Brain microvascular endothelial cell (primary cell): Measurements from ENCODE around the gene GALNT15.

Experiments used
- DNase-seq: peaks from one replicate; pipeline ENCODE4 v3.0.0-alpha.2; 2020
- H3K27ac ChIP-seq: fragments of 250-450 bp; sonication (Bioruptor Pico); 2 replicates; pipeline ENCODE4 v1.5.1; 2020; ENCODE audit warnings: mild to moderate bottlenecking, moderate library complexity
- H3K27me3 ChIP-seq: fragments of 250-450 bp; sonication (Bioruptor Pico); replicated peaks from 2 replicates; pipeline ENCODE4 v1.5.1; 2020; ENCODE audit warnings: mild to moderate bottlenecking
- H3K36me3 ChIP-seq: fragments of 250-450 bp; sonication (Bioruptor Pico); replicated peaks from 2 replicates; pipeline ENCODE4 v1.5.1; 2020; ENCODE audit warnings: mild to moderate bottlenecking
- H3K4me3 ChIP-seq: 2 replicates; pipeline ENCODE4 v1.5.1; 2011; ENCODE audit warnings: low read depth, mild to moderate bottlenecking, control low read depth, low read length, moderate library complexity
- in situ Hi-C: cut with HindIII; loops from 2 replicates; pipeline ENCODE4 v1.10.0; 2017; ENCODE audit warnings: low sequenced_read_pairs, low pct_ligation_motif_present
- TF ChIP-seq, protein P1 (sequence below): IDR thresholded peaks from 2 replicates; pipeline ENCODE4 v1.5.1; 2011; ENCODE audit warnings: low read depth, mild to moderate bottlenecking, moderate library complexity, low read length, control low read depth, inconsistent platforms; ENCODE audit errors: missing control alignments

The GALNT15 gene

DNA sequence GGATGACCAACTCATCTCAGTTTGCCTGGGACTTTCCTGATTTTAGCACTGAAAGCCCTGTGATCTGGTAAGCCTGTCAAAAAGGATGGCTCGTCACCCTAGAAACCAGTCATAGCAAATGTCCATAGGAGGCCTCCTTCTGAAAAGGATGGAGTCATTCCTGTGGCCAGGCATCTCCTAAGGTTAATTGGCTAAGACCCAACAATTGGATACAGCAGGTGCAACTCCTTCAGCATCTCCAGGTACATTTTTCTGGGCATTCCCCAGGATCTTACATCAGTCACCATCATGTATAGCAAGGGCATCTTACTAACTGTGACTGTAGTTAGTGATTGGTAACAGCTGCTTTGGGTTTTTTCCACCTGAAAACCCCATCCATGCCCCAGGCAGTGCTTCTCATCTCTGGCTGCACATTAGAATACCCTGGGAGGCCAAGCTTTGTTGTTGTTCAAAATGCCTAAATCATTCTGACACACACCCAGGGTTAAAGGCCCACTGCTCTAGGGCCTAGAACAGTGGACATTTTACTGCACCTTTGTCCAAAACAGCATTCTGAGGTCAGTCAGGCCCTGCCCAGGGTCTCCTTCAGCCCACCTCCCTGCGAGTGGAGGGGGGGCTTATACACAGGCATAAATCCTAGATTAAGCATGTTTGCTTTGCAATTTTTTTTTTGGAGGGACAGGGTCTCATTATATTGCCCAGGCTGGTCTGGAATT lies 28.3 kb upstream of the GALNT15 start:
- Histone ChIP-seq H3K4me3 (no peak overlapping the region), H3K27me3 (no peaks in the 10 kb centered on the region), H3K27ac (no peak overlapping the region), H3K36me3 (no peaks in the 10 kb centered on the region)
- in situ Hi-C loops, result no loop called here
- no peak for DNase-seq
- TF ChIP-seq, protein P1, sequence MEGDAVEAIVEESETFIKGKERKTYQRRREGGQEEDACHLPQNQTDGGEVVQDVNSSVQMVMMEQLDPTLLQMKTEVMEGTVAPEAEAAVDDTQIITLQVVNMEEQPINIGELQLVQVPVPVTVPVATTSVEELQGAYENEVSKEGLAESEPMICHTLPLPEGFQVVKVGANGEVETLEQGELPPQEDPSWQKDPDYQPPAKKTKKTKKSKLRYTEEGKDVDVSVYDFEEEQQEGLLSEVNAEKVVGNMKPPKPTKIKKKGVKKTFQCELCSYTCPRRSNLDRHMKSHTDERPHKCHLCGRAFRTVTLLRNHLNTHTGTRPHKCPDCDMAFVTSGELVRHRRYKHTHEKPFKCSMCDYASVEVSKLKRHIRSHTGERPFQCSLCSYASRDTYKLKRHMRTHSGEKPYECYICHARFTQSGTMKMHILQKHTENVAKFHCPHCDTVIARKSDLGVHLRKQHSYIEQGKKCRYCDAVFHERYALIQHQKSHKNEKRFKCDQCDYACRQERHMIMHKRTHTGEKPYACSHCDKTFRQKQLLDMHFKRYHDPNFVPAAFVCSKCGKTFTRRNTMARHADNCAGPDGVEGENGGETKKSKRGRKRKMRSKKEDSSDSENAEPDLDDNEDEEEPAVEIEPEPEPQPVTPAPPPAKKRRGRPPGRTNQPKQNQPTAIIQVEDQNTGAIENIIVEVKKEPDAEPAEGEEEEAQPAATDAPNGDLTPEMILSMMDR, result no peak

DNA sequence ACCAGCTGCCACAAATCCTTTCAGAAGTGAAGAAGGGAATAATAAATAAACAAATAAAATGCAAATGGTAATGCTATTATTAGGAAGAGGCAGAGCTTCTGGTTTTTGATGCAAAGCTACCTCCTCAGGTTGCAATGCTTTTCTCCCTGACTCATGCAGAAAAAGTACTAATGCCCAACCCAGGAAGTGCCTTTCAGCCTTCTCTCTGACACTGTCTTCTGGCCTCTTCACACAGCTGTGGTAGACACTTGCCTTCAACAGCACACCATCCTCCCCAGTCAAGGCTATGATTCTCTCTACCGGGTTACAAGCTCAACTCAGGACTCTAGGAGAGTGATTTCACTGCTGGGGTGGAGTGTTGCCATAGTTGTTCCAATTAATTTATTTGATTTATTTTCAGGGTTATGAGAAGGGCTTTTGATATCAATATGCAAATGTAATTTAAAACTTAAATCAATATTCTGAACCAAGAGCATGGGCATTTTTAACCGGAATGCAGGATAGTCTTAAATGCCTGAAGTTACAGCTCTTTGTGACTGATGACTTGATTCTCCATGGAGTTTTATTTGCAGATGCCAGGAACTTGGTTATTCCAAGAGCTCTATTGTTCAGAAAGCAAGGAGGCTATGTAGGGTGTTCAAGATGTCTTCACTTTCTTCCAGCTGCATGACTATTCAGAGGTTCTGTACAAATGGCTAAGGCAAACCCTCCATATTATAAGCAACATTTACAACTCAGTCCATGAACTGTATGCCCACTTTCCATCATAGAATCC lies 27.1 kb upstream of the GALNT15 start:
- TF ChIP-seq, protein P1, result no peak
- in situ Hi-C loops, result no loop called here
- DNase-seq, result peak; percentile 49
- no peaks in the 10 kb centered on the region for H3K36me3 ChIP-seq
- no peaks in the 10 kb centered on the region for H3K27me3 ChIP-seq
- H3K27ac ChIP-seq, result peak overlapping the region; percentile 43
- H3K4me3 ChIP-seq, result no peak overlapping the region

DNA sequence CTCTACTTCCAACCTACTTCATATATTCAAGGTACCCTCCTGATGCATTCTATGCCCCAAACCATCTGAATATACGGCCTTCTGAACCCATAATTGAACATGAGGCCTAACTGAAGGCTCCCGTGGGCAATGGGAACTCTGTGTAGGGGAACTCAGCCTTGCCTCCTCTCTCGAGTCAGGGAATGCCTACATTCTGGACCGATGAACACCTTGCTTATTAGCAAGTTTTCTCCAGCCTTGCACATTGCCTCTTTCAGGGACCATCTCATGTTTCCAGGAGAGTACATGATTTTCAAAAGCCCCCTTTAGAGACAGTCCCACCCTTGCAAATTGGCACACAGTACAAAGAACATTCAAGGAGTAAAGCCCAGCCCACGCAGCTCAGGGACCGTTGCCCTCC lies 26.3 kb upstream of the GALNT15 start:
- TF ChIP-seq, protein P1, result no peak
- no peak for DNase-seq
- Histone ChIP-seq H3K36me3 (no peaks in the 10 kb centered on the region), H3K27ac (peak overlapping the region; percentile 3), H3K27me3 (no peaks in the 10 kb centered on the region), H3K4me3 (no peak overlapping the region)
- in situ Hi-C loops, result no loop called here

DNA sequence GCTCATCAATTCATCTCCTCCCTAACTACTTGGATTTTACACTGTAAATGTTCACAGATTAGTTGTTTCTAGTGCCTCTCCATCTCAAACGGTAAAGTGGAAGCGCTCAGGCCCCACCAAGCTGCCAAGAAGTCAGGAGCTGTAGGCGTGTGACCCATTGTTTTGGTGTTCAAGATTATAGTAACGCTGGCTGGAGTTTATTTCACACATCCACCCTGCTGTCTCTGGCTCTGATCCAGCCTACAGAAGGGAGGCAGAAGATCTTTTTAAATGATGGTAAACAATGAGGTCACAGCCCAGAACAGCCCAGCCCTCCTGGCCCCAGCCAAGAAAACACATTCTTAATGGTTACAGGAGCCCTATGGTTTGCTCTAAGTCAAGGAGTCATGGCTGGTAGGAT lies 25.7 kb upstream of the GALNT15 start:
- H3K27ac ChIP-seq, result peak overlapping the region; percentile 40
- TF ChIP-seq, protein P1, result no peak
- in situ Hi-C loops, result no loop called here
- no peak overlapping the region for H3K4me3 ChIP-seq
- H3K27me3 ChIP-seq, result no peaks in the 10 kb centered on the region
- peak; percentile 92 for DNase-seq
- H3K36me3 ChIP-seq, result no peaks in the 10 kb centered on the region

GRCh38 chr3:16150285-16150684 lies 24.2 kb upstream of the GALNT15 start:
- no peak overlapping the region for H3K4me3 ChIP-seq
- no peaks in the 10 kb centered on the region for H3K36me3 ChIP-seq
- no peak for DNase-seq
- no peaks in the 10 kb centered on the region for H3K27me3 ChIP-seq
- TF ChIP-seq, protein P1, result peak; percentile 17
- in situ Hi-C loops, result no loop called here
- H3K27ac ChIP-seq, result no peak overlapping the region
